ENCODE results near the gene TULP4.
"Not testable (repeated sequence)": the region's sequence is repeated elsewhere in the genome, so short reads cannot be mapped to it uniquely, and the experiment has no call there.

TULP4 gene

GRCh38 chr6:158312165-158312564, at the start of gene TULP4:
Gene TULP4 (plus strand): TSS chr6:158312465. CDS start chr6:158314017, 1,552 bp downstream.
- DNase-seq: no peak

- no peak for DNase-seq
These were observed 49.5 kb upstream of the TULP4 start for GRCh38 chr6:158262755-158263154.

- DNase-seq: no peak
These were observed 48.1 kb upstream of the TULP4 start for GRCh38 chr6:158264180-158264579.

- no peak for DNase-seq
These were observed 46.1 kb upstream of the TULP4 start for GRCh38 chr6:158266131-158266530.

- DNase-seq: no peak
These were observed 43.7 kb upstream of the TULP4 start for GRCh38 chr6:158268361-158269147.

- DNase-seq: no peak
These were observed 42.6 kb upstream of the TULP4 start for GRCh38 chr6:158269657-158270056.

- no peak for DNase-seq
These were observed 41.7 kb upstream of the TULP4 start for GRCh38 chr6:158270389-158271127.

GRCh38 chr6:158272324-158272723, 39.9 kb upstream of the TULP4 start:
- DNase-seq: no peak

- no peak for DNase-seq
These were observed 34.3 kb upstream of the TULP4 start for GRCh38 chr6:158278004-158278403.

GRCh38 chr6:158279615-158280014, 32.6 kb upstream of the TULP4 start:
- no peak for DNase-seq

GRCh38 chr6:158283304-158283980, 28.8 kb upstream of the TULP4 start:
- DNase-seq: no peak

GRCh38 chr6:158284007-158284875, 28.0 kb upstream of the TULP4 start:
- DNase-seq: no peak

- DNase-seq: no peak
These were observed 27.2 kb upstream of the TULP4 start for GRCh38 chr6:158284876-158285655.

GRCh38 chr6:158285656-158286021, 26.6 kb upstream of the TULP4 start:
- DNase-seq: no peak

GRCh38 chr6:158286413-158286812, 25.9 kb upstream of the TULP4 start:
- no peak for DNase-seq

- DNase-seq: no peak
These were observed 25.2 kb upstream of the TULP4 start for GRCh38 chr6:158287047-158287446.

- no peak for DNase-seq
These were observed 22.2 kb upstream of the TULP4 start for GRCh38 chr6:158290040-158290439.

GRCh38 chr6:158290659-158291058, 21.6 kb upstream of the TULP4 start:
- no peak for DNase-seq

GRCh38 chr6:158292016-158292415, 20.2 kb upstream of the TULP4 start:
- DNase-seq: no peak

- no peak for DNase-seq
These were observed 19.1 kb upstream of the TULP4 start for GRCh38 chr6:158293122-158293521.

- not testable (repeated sequence) for DNase-seq
These were observed 16.1 kb upstream of the TULP4 start for GRCh38 chr6:158295976-158296853.

Data from GOT3 (cell line).